HG03342 (cell line): ENCODE results near the gene MACROD2.

ENCODE experiments used
- ATAC-seq: cut with Tn5 transposase; IDR thresholded peaks from one replicate; pipeline ENCODE4 v1.9.1; 2021; ENCODE audit warnings: mild to moderate bottlenecking, moderate library complexity; ENCODE audit not compliant: unreplicated experiment

MACROD2 gene

GRCh38 chr20:15440049-15440820 lies 1444.9 kb downstream of the MACROD2 start:
- ATAC-seq: no peak

- ATAC-seq: no peak
Observed at GRCh38 chr20:15445056-15445840, 1449.9 kb downstream of the MACROD2 start.

GRCh38 chr20:15446373-15446772 lies 1451.1 kb downstream of the MACROD2 start:
- no peak for ATAC-seq

GRCh38 chr20:15447549-15447948 lies 1452.2 kb downstream of the MACROD2 start:
- no peak for ATAC-seq

DNA sequence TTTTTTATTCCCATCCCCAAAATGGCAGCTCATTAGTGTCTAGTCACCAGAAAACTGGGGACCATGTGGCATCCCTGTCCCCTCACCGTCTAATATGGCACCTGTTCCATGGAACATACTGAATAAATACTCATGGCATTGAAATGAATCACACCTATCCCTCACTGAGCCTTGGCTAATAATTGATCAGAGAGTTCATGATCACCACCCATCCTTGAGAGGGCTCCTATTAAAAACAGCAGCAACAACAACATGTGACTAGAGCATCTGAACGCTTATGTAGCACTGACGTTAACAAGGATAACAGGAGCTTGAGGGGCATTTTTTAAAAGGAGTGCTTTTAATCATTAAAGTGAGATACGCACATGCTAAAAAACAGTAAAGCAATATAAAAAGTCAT lies 1453.7 kb downstream of the MACROD2 start:
- no peak for ATAC-seq

DNA sequence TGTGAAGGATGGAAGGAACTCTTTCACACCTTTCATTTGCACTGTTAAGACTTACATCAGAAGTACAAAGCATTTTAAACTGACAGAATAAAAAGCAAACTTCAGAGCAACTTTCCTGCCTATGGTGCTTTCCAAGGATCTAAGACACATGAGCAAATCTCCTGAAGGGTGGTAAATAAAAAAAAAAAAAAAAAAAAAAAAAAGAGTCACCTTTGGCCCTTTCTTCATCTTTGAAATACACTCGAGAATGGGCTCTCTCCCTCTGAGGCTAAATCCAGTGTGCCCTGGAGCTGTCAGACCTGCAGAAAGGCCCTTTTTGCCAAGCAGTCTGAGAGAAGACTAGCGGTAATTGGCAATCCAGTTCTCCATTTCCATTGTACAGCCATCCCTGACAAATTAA lies 1455.9 kb downstream of the MACROD2 start:
- no peak for ATAC-seq

DNA sequence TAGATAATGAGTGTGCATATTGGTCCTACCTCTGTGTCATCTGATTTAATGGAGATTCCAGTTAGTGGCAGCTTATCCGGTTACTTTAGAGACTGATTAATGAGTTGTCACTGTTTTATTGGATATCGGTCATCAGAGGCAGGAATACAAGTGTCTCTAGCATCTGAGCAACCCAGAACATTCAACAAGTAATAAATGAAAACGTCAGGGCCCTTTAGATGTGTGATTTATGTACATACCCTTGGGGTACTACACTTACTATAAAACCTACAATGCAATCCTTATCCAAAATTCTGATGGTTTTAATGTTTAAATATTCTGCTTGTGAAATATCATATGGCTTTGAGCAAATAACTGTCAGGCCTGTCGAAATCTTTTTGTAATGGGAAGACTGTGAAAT lies 1460.0 kb downstream of the MACROD2 start:
- ATAC-seq: no peak

- ATAC-seq: no peak
Observed at GRCh38 chr20:15461938-15462337, 1466.6 kb downstream of the MACROD2 start.

GRCh38 chr20:15475483-15475882 lies 1480.2 kb downstream of the MACROD2 start:
- ATAC-seq: no peak

- no peak for ATAC-seq
Observed at GRCh38 chr20:15476186-15476585, 1480.9 kb downstream of the MACROD2 start.

DNA sequence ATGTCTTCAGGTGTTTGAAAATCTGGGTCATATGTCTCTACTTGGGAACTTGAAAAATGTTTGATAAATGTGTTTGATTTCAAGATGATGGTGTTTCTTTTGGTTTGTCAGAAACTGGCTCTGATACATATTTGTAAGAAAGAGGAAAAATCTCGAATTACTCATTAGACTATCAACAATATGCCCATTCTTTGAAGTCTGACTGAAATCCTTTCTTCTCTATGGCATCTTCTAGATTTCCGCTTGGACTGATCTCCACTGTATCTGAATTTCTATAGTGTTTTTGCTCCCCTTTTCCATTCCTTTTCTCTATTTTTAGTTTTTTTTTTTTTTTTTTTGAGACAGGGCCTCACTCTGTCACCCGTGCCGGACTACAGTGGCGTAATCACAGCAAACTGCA lies 1481.5 kb downstream of the MACROD2 start:
- no peak for ATAC-seq

DNA sequence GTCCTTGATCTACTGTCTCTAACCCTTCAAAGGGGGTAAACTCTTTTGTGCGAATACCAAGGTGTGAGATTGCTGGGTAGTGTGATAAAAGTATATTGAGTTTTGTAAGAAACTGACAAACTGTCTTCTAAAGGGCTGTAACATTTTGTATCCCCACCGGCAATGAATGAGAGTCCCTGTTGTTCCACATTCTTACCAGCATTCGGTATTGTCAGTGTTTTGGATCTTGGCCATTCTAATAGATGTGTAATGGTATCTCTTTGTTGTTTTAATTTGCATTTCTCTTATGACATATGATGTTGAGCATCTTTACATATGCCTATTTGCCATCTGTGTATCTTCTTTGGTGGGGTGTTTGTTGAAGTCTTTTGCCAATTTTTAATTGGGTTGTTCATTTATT lies 1487.2 kb downstream of the MACROD2 start:
- no peak for ATAC-seq

DNA sequence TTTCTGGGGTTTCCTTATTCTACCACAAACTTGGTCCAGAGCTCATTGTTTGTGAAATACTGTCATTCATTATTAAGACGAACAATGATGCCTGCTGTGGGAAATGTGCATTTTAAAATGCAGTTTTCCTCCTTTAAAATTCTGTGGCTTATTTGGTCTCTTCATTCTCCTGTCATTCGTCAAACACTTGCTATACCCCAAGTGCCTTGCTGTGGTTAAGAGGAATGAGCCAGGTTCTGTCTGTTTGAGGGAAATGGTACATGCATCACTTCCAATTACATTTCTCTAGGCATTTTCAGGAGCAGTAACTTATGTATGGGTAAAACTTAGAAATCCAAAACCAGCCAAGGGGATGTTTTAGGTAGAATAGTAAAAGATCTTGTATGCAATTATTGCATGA lies 1490.2 kb downstream of the MACROD2 start:
- ATAC-seq: no peak

DNA sequence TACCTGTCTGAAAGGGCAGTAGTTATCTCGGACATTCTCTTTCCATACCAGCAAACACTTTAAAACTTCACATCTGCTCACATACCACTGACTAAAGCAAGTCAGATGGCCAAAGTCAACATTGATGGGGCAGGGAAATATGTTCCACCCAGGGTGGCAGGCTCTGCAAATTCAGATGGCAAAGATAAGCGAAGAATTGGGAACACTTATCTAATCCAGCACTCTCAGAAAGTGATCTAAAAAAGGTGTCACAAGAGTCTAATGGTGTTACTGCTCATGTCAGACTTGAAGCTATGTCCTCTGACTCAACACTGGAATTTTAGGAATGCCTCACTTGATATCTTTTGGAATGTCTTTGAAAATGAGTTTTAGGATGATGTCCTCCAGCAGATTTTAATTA lies 1491.7 kb downstream of the MACROD2 start:
- no peak for ATAC-seq

GRCh38 chr20:15487682-15488081 lies 1492.4 kb downstream of the MACROD2 start:
- ATAC-seq: no peak

- no peak for ATAC-seq
Observed at GRCh38 chr20:15491575-15491974, 1496.3 kb downstream of the MACROD2 start.

DNA sequence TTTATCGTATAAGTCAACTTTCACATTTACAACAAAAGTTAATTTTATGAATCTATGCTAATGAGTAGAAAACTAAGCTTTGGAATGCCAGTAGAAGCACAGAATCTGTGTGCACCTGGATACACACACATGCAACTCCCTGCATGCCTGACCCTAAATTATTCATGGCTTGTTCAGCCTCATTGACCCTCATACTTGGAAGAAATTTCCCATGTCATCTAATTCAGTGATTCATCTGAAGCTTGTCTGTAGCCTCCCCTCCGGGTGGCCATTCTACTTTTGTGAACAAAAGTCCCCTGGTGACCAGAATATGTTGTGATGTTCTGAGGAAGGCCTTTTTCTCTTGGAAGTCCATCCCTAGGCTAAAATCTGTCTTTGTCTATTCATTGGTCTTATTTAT lies 1499.5 kb downstream of the MACROD2 start:
- ATAC-seq: no peak

GRCh38 chr20:15496501-15497039 lies 1501.3 kb downstream of the MACROD2 start:
- ATAC-seq: no peak

DNA sequence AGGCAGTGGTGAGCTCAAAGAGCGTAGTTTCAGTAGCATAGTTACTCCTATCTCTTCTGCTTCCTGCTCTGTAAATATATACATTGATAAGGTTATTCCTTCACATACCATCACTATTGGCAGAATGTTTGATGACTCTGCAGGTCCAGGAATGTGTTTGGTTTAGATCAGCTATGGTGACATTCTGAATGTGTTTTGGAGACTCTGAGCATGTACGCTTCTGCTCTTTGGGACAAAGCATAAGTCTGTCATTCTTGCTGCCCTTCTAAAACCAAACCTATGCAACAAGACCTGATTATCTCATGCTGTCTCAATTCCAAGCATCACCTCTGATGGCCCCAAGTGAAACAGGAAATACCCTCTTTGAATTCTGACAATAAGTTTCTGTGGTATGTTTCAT lies 1503.6 kb downstream of the MACROD2 start:
- no peak for ATAC-seq

GRCh38 chr20:15506311-15506710 lies 1511.0 kb downstream of the MACROD2 start:
- ATAC-seq: no peak

- no peak for ATAC-seq
Observed at GRCh38 chr20:15507151-15507550, 1511.8 kb downstream of the MACROD2 start.

GRCh38 chr20:15511551-15511950 lies 1516.2 kb downstream of the MACROD2 start:
- no peak for ATAC-seq
